ENCODE results near the gene UBD.

DNA sequence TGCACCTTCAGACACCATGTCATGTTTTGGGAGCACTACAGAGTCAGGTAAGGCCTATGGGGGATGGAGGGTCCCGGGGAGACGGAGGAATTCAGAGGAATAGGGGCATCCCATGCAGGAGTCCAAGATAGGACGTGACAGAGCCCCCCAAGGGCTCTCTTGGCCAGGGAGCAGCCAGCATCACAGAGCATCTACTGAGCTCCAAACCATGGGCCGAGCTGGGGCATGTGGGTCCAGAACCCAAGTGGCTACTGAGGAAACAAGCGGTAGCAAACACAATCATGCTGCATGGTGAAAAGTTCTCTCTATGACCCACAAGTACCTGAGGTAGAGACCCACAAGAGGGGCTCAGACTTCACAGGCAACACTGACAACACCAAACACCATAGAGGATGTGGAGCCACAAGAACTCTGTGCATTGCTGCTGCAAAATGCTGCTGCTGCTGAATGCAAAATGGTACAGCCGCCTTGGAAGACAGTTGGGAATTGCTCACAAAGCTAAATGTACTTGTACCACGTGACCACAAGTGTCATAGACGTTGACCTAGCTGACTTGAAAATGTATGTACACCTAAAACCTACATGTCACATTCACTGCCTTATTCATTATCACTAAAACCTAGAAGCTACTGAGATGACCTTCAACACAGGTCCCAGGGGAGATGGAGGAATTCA, 38.4 kb downstream of the UBD start:
- TF ChIP-seq, protein P1, sequence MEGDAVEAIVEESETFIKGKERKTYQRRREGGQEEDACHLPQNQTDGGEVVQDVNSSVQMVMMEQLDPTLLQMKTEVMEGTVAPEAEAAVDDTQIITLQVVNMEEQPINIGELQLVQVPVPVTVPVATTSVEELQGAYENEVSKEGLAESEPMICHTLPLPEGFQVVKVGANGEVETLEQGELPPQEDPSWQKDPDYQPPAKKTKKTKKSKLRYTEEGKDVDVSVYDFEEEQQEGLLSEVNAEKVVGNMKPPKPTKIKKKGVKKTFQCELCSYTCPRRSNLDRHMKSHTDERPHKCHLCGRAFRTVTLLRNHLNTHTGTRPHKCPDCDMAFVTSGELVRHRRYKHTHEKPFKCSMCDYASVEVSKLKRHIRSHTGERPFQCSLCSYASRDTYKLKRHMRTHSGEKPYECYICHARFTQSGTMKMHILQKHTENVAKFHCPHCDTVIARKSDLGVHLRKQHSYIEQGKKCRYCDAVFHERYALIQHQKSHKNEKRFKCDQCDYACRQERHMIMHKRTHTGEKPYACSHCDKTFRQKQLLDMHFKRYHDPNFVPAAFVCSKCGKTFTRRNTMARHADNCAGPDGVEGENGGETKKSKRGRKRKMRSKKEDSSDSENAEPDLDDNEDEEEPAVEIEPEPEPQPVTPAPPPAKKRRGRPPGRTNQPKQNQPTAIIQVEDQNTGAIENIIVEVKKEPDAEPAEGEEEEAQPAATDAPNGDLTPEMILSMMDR (IDR thresholded peaks at IDR 0.05; ENCODE audit: insufficient read depth, low read length, poor library complexity, severe bottlenecking): no peak
- TF ChIP-seq EZH2phosphoT487 (conservative IDR thresholded peaks at IDR 0.05; ENCODE audit: low read length): no peak
